Activated CD4-positive, alpha-beta T cell treated with anti-CD3 and anti-CD28 coated beads, Interleukin-2, amount 50 U/mL, for 48 hours (primary cell): ENCODE measurements around the gene LINC00305.

ENCODE experiments used
- DNase-seq, 2 experiments: peaks; one replicate each; pipeline ENCODE4 v3.0.0-alpha.2; 2020

The LINC00305 gene

DNA sequence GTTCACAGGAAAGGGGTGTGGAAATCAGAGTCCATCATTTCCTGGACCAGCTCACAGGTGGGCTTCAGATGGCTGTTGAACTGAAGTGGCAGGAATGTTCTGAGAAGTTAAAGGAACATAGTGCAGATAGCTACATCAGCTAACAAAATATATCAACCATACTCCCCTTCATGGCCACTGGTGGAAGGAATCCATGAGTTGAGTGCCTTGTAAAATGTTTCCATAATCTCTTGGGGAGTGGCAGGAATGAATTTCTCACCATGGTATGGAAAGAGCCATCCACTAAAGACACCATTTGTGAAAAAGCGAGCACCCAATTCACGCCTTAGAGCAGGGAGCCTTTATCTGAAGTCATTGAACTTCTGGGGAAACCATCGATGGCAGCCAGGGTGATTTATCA, at the start of gene LINC00305:
Gene LINC00305, minus strand, starts transcription at position 101 of the 400 bp plus-strand sequence.
- no peak for DNase-seq

DNA sequence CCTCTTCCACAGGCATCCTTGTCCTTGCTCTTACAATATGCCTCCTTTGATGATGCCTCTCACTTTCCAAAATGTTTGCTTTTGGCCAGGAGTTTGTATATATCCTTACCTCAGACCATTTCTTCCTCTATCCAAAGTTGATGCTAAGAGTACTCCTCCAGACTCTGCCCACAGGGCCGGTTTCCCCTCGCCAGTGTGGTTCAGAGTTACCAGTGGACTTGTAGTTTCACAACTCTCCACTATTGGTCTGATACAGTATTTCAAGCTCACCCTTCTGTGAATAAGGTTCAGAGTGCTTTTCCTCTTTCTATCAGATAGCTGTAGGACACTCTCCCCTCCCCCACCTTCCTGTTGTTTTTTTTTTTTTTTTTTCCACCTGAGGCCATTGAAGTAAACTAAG, 42.2 kb upstream of the LINC00305 start:
- DNase-seq: no peak

DNA sequence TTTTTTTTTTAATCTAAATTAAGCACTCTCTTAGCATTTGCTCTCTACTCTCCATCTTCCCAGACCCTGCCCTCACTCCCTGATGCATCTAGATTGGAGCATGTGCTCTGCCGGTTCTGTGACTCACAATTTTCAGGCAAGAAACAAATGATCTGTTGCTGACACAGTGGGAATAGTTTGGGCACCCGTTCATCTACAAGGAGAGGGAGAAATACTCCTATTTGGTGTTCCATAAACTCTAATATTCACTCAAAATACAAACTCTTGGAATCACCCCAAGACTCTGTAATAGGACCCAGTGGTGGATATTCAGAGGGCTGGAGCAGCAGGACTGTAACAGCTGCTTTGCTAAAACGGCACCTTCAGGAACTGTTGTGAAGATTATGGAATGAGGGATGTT, 37.1 kb upstream of the LINC00305 start:
- DNase-seq: no peak

DNA sequence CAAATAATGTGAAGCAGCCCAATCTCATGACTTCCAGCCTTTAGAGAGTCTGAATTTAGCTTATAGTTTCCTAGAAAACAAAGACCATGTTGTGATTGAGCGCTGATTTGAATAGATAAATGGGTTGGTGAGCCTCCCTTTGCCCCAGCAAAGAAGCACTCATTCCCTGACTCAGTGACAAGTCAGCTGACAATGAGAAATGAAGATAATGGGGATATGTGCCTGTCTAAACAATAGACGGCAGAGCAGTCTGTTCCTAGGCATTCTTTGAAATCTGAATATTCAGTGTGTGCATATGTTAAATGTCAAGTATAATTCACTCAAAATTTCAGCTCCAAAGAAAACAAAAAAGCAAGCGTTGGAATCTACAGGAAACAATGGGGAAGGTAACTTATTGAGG, 34.8 kb upstream of the LINC00305 start:
- DNase-seq: no peak

DNA sequence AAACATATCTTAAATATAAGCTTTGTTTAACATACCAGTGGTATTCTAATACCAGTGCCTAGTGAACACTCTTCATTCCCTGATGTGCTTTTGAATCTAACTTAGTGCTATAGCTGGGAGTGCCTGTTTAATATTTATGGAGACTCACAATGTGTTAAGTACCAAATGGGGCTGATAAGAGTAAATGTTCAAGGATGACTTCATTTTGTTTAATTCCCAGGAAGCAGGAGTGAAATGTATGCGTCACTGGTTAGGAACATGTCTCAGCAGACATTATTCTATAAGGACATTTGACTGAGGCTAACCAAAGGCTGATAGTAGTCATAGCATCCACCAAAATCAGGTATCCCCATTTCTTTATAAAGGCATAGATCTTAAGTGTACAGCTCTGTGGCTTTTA, 31.7 kb upstream of the LINC00305 start:
- DNase-seq: no peak

DNA sequence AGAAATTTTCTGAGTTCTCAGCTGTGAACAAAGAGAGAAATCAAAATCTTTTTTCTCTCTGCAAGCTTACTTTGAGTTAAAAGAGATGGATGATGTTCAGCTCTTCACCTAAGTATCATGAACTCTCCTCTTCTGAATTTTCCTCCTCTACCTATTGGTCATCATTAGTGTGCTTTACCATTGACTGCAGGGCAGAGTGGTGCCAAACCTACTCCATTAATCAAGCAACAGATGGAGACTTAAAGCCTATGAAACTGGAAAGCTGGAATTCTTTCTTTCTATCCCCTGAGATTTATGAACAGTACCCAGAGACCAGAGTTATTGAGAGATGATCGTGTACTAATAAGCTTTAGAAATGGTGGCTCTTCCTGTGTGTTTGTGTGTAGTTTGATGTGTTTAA, 31.3 kb upstream of the LINC00305 start:
- no peak for DNase-seq

DNA sequence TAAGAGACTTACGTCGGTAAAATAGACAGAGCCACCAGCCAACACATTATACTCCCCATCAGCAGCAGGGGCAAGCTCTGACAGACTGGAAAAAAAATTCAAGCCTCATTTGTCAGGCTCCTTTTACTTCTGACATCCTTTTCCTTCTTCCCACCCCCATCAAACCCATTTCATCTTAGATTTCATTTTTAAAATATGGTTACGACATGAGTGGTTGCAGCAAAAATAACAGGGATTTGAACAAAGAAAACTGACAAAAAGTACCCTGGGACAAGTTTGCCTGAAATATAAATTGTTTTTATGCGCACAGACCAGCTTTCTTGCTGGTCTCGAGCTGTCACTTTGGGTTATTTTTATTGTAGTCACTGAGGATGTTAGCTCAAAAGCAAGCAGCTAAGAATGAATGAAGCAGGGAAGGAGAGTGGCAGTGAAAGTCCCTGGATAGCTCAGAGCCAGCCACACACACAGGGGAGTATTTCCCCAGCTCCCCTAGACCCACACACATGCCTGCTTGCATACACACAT, 30.7 kb upstream of the LINC00305 start:
- no peak for DNase-seq

DNA sequence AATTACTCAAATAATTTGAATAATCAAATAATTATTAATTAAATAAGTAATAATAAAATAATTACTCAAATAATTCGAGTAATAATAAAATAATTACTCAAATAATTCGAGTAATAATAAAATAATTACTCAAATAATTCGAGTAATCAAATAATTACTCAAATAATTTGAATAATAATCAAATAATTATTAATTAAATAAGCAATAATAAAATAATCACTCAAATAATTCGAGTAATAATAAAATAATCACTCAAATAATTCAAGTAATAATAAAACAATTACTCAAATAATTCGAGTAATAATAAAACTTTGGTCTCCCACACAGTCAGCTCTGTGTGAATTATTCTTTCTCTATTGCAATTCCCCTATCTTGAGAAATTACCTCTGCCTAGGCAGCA, 30.0 kb upstream of the LINC00305 start:
- no peak for DNase-seq

DNA sequence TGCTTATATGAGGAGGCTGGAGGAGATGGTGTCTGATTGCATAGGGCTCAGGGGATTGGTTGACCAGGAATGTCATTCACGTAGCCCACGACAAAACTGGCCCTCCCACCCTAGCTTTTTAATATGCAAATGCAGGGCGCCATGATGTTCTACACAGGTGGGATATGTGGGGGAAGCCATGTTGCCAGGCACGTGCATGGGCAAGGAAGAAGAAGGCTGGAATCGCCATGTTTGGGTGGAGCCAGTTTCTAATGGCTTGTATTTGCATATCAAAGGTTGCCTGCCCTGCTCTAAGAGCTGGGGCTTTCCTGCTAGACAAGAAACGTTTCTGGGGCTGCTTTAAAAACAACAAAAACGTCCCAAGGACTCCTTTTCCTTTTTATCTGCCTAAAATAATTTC, 26.5 kb upstream of the LINC00305 start:
- DNase-seq: no peak

DNA sequence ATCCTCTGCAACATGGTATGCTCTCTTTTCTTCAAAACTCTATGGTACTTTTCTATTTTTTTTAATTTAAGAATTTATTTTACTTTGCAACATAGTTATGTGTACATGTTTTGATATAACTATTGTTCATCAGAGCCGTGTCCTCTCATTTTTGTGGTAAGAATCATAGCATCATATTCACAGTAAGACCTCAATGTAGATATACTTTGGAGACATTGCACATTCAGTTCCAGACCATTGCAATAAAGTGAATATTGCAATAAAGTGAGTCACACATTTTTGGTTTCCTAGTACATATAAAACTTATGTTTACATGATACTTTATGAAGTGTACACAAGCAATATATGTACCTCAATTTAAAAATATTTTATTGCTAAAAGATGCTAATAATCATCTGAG, 22.7 kb upstream of the LINC00305 start:
- no peak for DNase-seq

DNA sequence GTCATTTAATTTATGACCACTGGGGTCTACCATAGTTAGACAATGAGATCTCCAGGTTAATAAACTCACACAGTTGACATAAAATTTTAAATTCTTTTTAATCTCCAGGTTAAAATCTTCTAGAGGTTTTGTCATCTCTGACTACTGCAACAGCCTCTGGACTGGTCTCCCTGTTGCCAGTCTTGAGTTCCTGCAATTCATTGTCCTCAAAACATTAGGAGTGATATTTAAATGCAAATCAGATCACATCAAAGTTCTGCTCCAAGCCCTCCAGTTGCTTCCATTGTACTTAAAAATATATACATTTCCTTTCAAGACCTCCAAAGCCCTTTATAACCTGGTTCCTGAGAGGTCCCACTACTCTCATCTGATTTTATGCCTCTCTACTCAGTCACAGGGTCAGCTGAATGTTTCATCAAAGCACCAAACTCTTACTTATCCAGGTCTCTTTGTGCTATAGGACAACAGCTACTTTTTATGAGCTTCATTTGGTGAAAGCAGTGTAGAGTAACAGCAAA, 18.6 kb upstream of the LINC00305 start:
- no peak for DNase-seq

DNA sequence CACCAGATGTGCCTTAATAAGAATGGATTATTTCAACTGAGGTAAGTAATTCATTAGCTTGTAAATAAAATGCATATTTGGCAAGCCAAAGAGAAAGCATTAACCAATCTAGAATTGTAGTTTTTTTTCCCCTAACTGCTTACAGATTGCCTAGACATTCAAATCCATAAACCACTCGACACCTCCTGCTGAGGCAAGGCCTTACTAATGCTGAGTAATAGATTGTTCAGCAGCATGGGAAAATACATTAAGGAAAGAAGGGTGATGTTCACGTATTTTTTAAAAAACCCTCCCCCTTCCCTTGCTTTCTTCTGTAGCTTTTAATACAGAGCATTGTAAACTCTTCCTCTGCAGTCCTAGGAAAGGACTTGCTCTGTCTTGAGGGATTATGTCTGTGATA, 17.0 kb upstream of the LINC00305 start:
- no peak for DNase-seq

DNA sequence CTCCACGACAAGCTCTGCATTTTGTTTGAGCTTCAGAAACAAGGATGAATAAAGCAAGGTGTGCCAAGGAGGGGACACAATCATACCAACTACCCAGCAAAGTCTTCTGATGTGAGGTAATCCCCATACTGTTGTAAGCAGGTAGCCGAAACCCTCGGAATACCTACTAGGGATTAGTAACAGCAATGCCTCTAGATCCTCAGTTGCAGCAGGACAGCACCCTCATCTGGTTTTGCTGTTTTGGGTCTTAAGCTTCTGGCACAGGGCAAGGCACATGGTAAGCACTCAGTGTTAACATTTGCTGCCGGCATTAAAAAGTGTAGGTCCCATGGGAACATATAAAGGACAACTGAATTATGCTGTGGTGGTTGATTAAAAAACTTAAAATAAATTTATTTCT, 16.0 kb upstream of the LINC00305 start:
- DNase-seq: no peak

DNA sequence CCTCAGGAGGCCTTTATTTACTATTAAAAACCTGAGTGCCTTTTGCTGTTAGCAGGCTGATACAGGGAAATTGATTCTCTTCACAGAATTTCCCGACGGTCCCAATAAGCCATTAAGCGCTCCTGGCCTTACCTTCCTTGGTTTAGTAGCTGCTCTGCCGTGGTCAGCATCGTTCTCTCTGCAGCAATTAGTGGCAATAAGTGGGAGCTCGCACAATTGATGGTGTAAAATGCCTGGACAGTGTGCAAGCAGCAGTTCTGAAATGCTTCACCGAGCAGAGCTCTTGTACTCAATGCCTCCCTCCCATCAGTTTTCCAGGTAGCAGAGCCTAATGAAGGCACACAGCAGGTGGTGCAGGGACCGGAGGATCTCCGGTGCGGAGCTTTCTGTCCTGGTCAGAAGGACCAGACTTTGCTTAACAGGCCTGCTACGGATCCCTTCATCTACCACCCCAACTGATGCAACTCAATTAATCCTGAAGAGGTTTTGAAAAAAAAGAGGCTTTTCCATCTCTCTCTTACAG, 1.1 kb upstream of the LINC00305 start:
- DNase-seq: no peak

DNA sequence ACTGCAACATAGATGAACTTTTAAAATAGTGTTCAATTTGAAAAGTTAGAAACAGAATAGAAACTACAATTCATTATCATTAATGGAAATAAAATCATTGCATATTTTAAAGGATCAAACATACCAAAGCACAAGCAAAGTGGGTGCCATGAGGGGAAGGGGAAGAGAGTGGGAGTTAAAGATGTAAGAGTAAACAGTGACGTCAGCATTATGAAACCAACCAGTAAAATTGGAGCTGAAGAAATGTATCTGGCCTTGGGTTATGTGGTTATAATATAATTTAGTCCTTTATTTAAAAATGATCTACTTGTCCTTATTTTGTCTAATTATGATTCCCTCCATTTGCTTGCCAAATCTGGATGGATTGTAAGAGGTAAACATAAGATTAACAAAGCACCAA, 6.0 kb downstream of the LINC00305 start:
- no peak for DNase-seq

DNA sequence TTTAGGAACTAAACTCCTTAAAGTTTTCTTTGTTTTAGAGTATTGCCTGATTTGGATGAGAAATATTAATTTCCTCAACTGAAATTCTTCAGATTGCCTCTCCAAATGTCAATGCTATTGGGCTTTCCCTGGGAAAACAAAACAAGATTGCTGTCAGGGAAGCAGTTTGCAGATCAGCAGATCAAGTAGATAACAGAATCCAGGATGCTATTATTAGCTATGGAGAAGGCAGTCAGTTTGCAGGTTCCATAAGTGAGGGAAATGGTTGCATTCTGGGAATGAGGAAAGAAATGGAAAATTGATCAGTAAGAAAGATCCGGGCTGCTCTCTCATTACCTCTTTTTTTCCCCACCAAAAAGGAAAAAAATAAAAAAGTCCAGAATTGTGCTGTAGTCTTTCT, 11.0 kb downstream of the LINC00305 start:
- DNase-seq: no peak

DNA sequence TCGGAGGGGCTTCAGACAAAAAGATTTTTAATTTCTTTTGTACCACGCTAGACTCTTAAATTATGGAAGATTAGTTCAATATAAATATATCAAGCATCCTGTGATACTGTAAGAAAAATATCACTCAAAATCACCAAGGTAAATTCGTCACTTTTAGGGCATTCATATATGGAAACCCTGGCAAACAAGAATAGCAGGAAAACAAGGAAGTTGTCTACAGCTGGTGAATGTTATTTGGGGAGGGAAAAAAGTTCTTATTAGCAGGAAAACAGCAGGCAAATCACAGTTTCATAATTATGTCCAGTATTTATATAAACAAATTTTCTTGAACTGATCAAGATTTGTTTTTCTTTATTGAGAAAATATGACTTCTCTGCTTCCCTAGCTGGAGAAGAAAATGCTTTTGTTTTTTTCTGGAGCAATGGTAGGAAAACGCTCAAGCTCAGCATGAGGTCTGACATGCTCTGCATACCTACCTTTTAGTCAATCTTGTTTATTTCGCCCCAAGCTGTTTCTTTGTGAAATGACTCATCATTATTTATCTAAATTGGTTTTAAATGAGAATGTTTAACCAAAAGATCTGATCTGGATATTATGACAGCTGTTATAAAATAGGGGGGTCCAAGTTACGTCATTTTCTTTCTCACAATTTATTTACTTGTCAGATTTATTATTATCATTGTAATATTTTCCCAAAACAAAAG, 14.7 kb downstream of the LINC00305 start:
- no peak for DNase-seq

DNA sequence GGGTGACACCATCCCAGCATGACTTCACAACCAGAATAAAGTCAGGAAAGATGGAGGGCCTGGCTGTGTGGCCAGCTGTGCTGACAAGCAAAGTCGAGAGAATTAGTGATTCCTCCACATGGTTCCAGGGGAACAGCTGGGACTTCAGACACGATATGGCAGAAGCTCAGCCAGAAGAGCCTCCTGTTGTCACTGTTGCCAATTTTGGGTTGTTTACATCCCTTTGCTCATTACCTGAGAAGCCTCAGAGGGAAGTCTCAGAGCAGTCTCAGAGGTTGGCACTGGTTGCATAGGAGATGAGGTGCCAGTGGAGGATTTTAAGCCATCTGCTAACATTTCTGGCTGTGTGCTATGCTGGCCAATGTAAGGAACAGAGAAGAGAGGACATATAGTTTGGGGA, 16.0 kb downstream of the LINC00305 start:
- no peak for DNase-seq

DNA sequence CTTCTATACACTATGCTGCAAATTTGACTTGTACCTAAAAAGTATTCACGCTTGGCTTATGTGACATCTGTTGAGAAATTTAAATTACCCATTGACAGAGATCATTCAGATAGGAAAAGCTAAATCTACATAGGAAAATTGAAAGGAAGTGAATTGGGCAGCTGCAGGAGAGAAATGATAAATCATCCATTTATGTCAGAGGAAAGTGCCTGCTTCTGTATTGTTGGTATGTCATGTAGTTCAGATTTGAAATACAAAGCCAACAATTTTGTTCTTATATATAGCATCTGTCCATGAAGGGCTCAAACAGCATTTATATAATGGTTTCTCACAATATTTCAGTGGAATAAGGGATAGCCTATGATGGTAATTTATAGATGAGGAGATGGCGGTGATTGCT, 17.6 kb downstream of the LINC00305 start:
- DNase-seq: no peak

DNA sequence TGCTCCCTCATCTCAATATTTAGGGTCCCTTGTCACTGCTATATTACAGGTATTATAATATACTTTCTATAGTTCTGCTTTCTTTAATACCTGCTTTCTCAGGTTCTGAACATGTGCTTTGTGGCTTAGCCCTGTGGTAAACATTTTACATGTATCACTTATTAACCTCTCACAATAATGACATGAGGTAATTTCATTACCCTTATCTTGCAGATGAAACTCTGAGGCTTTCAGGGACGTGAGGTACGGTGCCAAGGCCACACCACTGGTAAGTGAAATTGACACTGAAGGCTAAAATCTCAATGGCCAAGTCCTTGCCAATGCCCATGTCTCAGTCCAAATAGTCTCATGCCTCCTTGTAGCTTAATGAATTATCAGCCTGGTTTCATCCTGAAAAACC, 21.7 kb downstream of the LINC00305 start:
- DNase-seq: no peak

DNA sequence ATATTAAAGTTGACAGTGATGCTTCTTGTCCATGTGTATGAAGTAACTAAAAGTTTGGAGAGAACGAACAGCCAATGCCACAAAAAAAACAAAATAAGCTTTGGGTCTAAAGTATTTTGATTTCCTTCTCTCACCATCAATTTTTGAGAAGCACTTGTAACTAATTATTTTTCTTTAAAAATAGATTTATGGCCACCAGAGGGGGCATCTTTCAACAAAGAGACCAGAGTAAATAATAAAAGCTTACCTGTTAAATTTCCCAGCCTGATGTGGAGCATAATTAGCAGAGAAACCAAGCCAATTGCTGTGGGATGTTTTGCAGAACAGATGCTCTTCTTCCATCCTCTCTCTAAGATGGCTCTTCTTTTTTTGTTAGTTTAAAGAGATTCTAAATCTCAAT, 29.0 kb downstream of the LINC00305 start:
- no peak for DNase-seq

DNA sequence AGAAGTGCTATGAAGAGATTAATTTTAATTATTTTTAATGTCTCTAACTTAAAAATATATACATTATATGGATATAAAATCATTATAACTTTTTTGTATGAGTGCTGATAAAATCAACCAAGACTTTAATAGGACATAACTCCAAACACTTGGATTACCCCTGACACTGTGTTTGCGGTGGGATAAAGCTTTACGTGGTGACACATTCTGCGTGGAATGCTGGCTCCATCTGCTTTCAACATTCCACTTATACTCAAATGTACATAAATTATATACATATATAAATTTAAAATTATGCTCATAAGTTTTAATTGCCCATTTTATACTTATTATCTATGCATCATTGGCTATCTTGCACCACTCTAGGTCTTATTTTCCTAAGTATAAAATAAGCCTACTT, 30.5 kb downstream of the LINC00305 start:
- no peak for DNase-seq

DNA sequence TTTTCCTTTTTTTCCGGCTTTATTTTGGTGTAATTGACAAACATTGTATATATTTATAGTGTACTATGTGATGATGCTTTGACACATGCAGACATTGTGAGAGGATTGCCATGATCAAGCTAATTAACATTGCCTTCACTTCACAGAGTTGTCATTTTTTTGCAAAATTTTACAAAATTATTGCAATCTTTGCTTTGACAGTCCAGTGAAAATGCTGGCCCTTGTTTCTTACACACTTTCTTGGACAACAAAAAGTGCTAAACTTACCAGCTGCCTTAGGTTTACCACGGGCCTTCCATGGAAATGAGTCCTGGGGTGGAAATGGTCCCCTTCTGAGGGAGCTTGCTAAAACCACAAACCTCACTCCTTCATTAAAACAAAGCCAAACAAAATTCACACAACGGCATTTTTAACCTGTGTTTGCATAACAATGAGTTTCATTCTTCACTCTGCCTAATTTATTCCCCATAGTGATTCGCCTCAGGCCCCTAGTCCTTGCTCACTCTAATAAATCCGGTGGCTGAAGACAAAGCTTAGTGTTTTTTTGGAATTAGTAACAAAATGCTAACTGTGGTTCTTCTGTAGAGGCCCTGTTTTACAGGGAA, 32.2 kb downstream of the LINC00305 start:
- DNase-seq: no peak

DNA sequence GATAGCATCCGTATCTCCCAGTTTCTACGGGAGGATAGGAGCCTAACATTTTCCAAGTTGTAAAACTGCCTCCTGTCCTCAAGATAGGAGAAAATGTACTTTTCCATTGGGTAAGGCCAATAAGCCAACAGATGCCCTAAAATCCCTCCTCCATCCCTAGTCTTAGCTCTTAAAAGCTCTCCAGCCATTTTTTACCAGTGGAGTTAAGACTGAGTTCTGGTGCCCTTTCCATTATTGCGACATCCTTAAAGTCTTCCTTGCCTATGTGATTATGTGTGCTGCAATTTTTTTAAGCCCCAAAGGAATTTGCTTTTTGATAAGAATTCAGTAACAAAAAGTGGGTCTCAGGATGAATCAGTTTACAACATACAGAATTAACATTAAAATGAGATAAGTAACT, 33.0 kb downstream of the LINC00305 start:
- no peak for DNase-seq
